Adipocyte (in vitro differentiated cells): ENCODE data around the gene BDNF.
A peak's percentile ranks its signal among the peaks of the same experiment; 100 is the strongest.

Source experiments
- DNase-seq: peaks from one replicate; pipeline ENCODE4 v3.0.0-alpha.2; 2015; ENCODE audit warnings: low read depth
- H3K27me3 ChIP-seq: replicated peaks from 2 replicates; pipeline ENCODE4 v1.7.0; 2013; ENCODE audit warnings: mild to moderate bottlenecking, low read length, moderate library complexity; ENCODE audit not compliant: control insufficient read depth, insufficient read depth
- H3K36me3 ChIP-seq: 2 replicates; pipeline ENCODE4 v1.7.0; 2013; ENCODE audit warnings: low read length, mild to moderate bottlenecking, moderate library complexity; ENCODE audit not compliant: control insufficient read depth, insufficient read depth, severe bottlenecking
- H3K4me1 ChIP-seq: 2 replicates; pipeline ENCODE4 v1.7.0; 2013; ENCODE audit warnings: mild to moderate bottlenecking, low read length, moderate library complexity; ENCODE audit not compliant: control insufficient read depth, insufficient read depth
- H3K4me3 ChIP-seq: 2 replicates; pipeline ENCODE4 v1.7.0; 2013; ENCODE audit warnings: mild to moderate bottlenecking, low read length, moderate library complexity
- H3K9ac ChIP-seq: 2 replicates; pipeline ENCODE4 v1.7.0; 2013; ENCODE audit warnings: mild to moderate bottlenecking, low read length, moderate library complexity
- H3K9me3 ChIP-seq: 2 replicates; pipeline ENCODE4 v1.7.0; 2013; ENCODE audit warnings: mild to moderate bottlenecking, low read length, moderate library complexity; ENCODE audit not compliant: control insufficient read depth

The BDNF gene

GRCh38 chr11:27621405-27622161 lies 78.7 kb downstream of the BDNF start:
- Histone ChIP-seq H3K4me3 (no peak overlapping the region), H3K9ac (no peak overlapping the region), H3K36me3 (no peaks in the 10 kb centered on the region), H3K27me3 (peaks cover 4% of the 10 kb centered on the region), H3K9me3 (no peaks in the 10 kb centered on the region), H3K4me1 (peaks cover 12% of the 10 kb centered on the region)
- DNase-seq = no peak

- Histone ChIP-seq H3K9me3 (no peaks in the 10 kb centered on the region), H3K9ac (no peak overlapping the region), H3K27me3 (peaks cover 4% of the 10 kb centered on the region), H3K4me3 (no peak overlapping the region), H3K4me1 (peaks cover 12% of the 10 kb centered on the region), H3K36me3 (no peaks in the 10 kb centered on the region)
- no peak for DNase-seq
Observed at GRCh38 chr11:27619763-27620335, 80.4 kb downstream of the BDNF start.

GRCh38 chr11:27619039-27619574 lies 81.1 kb downstream of the BDNF start:
- Histone ChIP-seq H3K4me1 (peaks cover 12% of the 10 kb centered on the region), H3K9me3 (no peaks in the 10 kb centered on the region), H3K36me3 (no peaks in the 10 kb centered on the region), H3K4me3 (no peak overlapping the region), H3K9ac (no peak overlapping the region), H3K27me3 (peaks cover 4% of the 10 kb centered on the region)
- DNase-seq = no peak

DNA sequence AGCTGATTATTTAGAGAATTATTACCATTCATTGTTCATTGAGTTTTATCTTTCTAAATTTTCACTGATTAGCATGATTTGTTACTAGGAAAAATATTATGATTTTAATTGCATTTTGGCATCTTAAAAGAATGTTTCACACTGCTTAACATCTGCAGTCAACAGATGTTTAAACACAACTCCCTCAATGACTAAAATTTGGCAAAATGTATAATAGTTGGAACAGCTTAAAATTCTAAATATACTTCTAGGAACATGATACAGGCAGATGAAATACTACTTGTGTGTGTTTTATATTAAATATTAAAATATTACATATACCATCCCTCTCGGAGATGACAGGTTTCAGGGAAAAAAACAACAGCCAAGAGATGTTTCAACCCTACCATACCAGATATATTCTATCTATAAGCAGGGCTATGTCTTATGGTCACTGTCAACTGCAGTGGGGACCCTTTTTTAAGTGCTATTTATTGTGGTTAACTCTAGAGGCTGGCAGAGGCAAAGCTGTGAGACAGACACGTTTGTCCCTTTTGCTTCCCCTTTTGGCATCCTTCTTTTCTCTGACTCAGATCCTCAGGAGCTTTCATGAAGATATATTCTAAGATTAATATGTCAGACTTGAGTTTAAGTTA lies 81.9 kb downstream of the BDNF start:
- no peak for DNase-seq
- no peaks in the 10 kb centered on the region for H3K9me3 ChIP-seq
- H3K4me1 ChIP-seq = peaks cover 12% of the 10 kb centered on the region
- no peak overlapping the region for H3K9ac ChIP-seq
- peaks cover 4% of the 10 kb centered on the region for H3K27me3 ChIP-seq
- H3K36me3 ChIP-seq = no peaks in the 10 kb centered on the region
- H3K4me3 ChIP-seq = no peak overlapping the region

- Histone ChIP-seq H3K27me3 (no peaks in the 10 kb centered on the region), H3K4me1 (peaks cover 11% of the 10 kb centered on the region), H3K4me3 (no peak overlapping the region), H3K9me3 (no peaks in the 10 kb centered on the region), H3K36me3 (no peaks in the 10 kb centered on the region), H3K9ac (no peak overlapping the region)
- DNase-seq = no peak
Observed at GRCh38 chr11:27616711-27617110, 83.5 kb downstream of the BDNF start.

- Histone ChIP-seq H3K4me3 (no peak overlapping the region), H3K4me1 (peaks cover 5% of the 10 kb centered on the region), H3K36me3 (no peaks in the 10 kb centered on the region), H3K9ac (no peak overlapping the region), H3K9me3 (no peaks in the 10 kb centered on the region), H3K27me3 (no peaks in the 10 kb centered on the region)
- no peak for DNase-seq
Observed at GRCh38 chr11:27615833-27616232, 84.4 kb downstream of the BDNF start.

- H3K27me3 ChIP-seq = no peaks in the 10 kb centered on the region
- no peaks in the 10 kb centered on the region for H3K9me3 ChIP-seq
- peaks cover 4% of the 10 kb centered on the region for H3K4me1 ChIP-seq
- H3K36me3 ChIP-seq = no peaks in the 10 kb centered on the region
- no peak overlapping the region for H3K4me3 ChIP-seq
- no peak for DNase-seq
- H3K9ac ChIP-seq = no peak overlapping the region
Observed at GRCh38 chr11:27614092-27614491, 86.2 kb downstream of the BDNF start.

DNA sequence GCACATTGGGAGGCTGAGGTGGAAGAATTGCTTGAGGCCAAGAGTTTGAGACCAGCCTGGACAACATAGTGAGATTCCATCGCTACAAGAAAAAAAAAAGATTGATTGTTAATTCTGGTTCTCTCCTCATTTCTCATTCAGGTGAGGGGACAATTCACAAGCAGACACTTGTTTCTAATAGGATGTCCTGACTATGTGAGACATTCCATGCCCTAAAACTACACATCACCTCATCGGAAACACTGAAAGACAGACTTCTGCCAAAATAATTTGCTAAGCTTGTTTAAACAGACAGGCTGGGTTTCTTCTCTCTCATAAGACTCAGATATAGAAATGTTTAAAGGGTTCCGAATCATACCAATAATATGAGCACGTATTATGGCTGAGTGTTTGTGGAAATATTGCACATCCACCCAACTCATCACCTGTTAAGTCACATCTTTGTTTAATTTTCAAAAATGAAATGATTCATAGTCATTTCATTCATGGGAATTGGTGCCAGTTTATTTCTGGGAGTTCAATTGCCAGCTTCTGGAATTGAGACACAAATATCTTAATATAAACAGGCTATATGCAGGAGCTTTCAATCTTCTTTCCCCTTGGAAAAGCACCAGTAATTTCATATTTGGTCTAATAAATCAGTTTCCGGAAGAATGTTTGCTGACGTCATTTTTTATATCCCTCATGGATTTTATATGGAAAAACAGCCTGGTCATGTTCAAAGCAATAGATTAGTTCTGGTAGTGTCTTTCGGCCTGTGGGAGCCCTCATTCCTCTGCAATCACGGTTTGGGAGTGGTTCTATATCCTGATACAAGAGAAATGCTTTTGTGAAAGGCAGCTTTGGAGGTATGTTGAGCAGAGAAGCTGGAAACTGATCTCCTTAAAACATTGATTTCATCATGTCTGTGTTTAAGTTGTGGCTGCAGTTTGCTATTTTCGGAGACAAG lies 87.0 kb downstream of the BDNF start:
- H3K4me3 ChIP-seq = no peak overlapping the region
- H3K4me1 ChIP-seq = no peaks in the 10 kb centered on the region
- H3K36me3 ChIP-seq = no peaks in the 10 kb centered on the region
- no peaks in the 10 kb centered on the region for H3K27me3 ChIP-seq
- no peaks in the 10 kb centered on the region for H3K9me3 ChIP-seq
- no peak overlapping the region for H3K9ac ChIP-seq
- DNase-seq = peak; percentile 47

DNA sequence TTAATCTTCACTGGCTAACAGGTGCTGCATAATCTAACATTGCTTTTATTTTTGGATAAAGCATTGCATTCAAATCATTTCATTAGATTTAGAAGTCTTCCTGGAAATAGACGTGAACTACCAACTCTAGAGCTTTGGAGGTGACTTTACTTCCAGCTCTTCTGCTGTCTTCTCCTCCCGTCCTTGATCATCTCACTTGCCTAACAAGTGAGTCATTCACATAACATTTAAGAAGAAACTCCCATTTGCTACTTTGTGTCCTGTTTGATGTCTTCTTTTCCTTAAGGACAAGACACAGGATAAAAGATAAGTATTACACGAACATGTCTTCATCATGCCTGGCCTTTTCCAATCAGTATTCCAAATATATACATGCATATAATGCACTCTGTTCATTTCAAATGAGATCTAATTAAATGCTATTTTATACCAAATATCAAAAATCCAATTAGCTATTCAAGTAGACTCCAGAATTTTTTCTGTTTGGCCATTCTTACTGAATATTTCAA lies 88.3 kb downstream of the BDNF start:
- Histone ChIP-seq H3K9ac (no peak overlapping the region), H3K4me1 (no peaks in the 10 kb centered on the region), H3K27me3 (no peaks in the 10 kb centered on the region), H3K36me3 (no peaks in the 10 kb centered on the region), H3K9me3 (no peaks in the 10 kb centered on the region), H3K4me3 (no peak overlapping the region)
- DNase-seq = no peak

DNA sequence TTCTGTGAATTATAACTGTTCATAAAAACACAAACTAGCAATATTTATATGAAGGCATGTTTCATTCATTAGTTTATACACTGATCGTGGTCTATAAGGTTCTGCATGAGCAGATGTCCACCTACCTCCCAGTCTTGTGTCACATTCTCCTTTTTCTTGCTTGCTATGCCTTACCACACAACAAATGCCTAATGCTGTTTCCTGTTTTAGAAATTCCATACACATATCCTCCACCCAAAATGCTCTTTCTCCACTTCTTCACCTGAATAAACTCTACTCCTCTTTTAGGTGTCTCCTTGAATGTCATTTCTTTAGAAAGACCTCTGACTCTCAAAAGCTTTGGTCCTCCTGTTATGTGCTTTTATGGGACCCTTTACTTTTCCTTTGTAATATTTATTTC lies 88.9 kb downstream of the BDNF start:
- no peak overlapping the region for H3K9ac ChIP-seq
- DNase-seq = no peak
- H3K4me1 ChIP-seq = no peaks in the 10 kb centered on the region
- no peaks in the 10 kb centered on the region for H3K27me3 ChIP-seq
- H3K4me3 ChIP-seq = no peak overlapping the region
- no peaks in the 10 kb centered on the region for H3K36me3 ChIP-seq
- H3K9me3 ChIP-seq = no peaks in the 10 kb centered on the region
